CD4-positive, CD25-positive, alpha-beta regulatory T cell (primary cell): ENCODE results near the gene RALGAPB. TPM values are rescaled to one million over a fixed set of nuclear protein-coding genes. Genes with fewer than 3 reads are reported as not detected.
"Not testable (repeated sequence)": the region's sequence is repeated elsewhere in the genome, so short reads cannot be mapped to it uniquely, and the experiment has no call there.

Experiments
- ATAC-seq, 2 donors: fragments of 150-1000 bp; cut with Tn5 transposase; one replicate each; pipeline ENCODE4 v1.10.0; 2021; ENCODE audit warnings: low read depth in 2 of 2, moderate number of reproducible peaks in 2 of 2, moderate library complexity in 1 of 2
- DNase-seq, 3 donors: peaks; one replicate each; pipeline versions ENCODE4 v3.0.0 to v3.0.0-alpha.2; 2012 to 2022; ENCODE audit warnings: mixed read lengths in 1 of 3
- H3K27ac ChIP-seq: one replicate; pipeline ENCODE4 v1.7.0; 2013; ENCODE audit warnings: mild to moderate bottlenecking, low read length; ENCODE audit not compliant: insufficient read depth, poor library complexity, severe bottlenecking
- H3K27me3 ChIP-seq: one replicate; pipeline ENCODE4 v1.7.0; 2013; ENCODE audit warnings: low read length; ENCODE audit not compliant: control insufficient read depth, insufficient read depth
- H3K36me3 ChIP-seq: one replicate; pipeline ENCODE4 v1.7.0; 2013; ENCODE audit warnings: mild to moderate bottlenecking, low read length, moderate library complexity; ENCODE audit not compliant: control insufficient read depth, insufficient read depth
- H3K4me1 ChIP-seq: 2 replicates; pipeline ENCODE4 v1.7.0; 2013; ENCODE audit warnings: mild to moderate bottlenecking, low read length; ENCODE audit not compliant: insufficient read depth, control insufficient read depth, poor library complexity, severe bottlenecking
- H3K4me3 ChIP-seq: one replicate; pipeline ENCODE4 v1.7.0; 2013; ENCODE audit warnings: low read depth, mild to moderate bottlenecking, low read length, moderate library complexity
- H3K9me3 ChIP-seq, 2 experiments: 1 replicate in 1 of 2; 2 replicates in 1 of 2; pipeline ENCODE4 v1.7.0; 2013; ENCODE audit warnings: low read length in 2 of 2, mild to moderate bottlenecking in 1 of 2, moderate library complexity in 1 of 2; ENCODE audit not compliant: control insufficient read depth in 2 of 2
- H3K27ac Mint-ChIP-seq, 3 donors: one replicate each; pipeline ENCODE4 v1.8.0; 2020 to 2022; ENCODE audit warnings: mild to moderate bottlenecking in 3 of 3, mixed read lengths in 3 of 3, moderate library complexity in 2 of 3
- H3K27me3 Mint-ChIP-seq: one replicate; pipeline ENCODE4 v1.8.0; 2022; ENCODE audit warnings: mild to moderate bottlenecking, mixed read lengths
- H3K36me3 Mint-ChIP-seq: one replicate; pipeline ENCODE4 v1.8.0; 2020; ENCODE audit warnings: mixed read lengths
- H3K4me1 Mint-ChIP-seq, 4 donors: one replicate each; pipeline ENCODE4 v1.8.0; 2020 to 2022; ENCODE audit warnings: mixed read lengths in 4 of 4, mild to moderate bottlenecking in 1 of 4
- H3K4me3 Mint-ChIP-seq, 4 donors: one replicate each; pipeline ENCODE4 v1.8.0; 2020 to 2022; ENCODE audit warnings: mild to moderate bottlenecking in 4 of 4, mixed read lengths in 4 of 4, moderate library complexity in 3 of 4
- H3K9me3 Mint-ChIP-seq, 7 donors: one replicate each; pipeline ENCODE4 v1.8.0; 2020 to 2022; ENCODE audit warnings: mixed read lengths in 7 of 7, mild to moderate bottlenecking in 3 of 7, moderate library complexity in 2 of 7
- polyA plus RNA-seq, 4 donors: library from polyadenylated mRNA; unstranded; fragments of 300-500 nt; fragmentation: Illumina TruSeq; gene quantifications; one replicate each; pipeline ENCODE4 v1.2.3, GENCODE V29; 2021
- total RNA-seq: library from RNA; stranded (reverse); gene quantifications from one replicate; pipeline ENCODE4 v1.2.3, GENCODE V29; 2022

RALGAPB gene
- total and polyA plus RNA-seq, 5 donors from 2014 or later = 10.7 to 59.1 (median 11.1) TPM

GRCh38 chr20:38437796-38438195 is 34.8 kb upstream of the RALGAPB start:
- no peaks in the 10 kb centered on the region for H3K9me3 ChIP-seq

GRCh38 chr20:38441110-38441509 is 31.5 kb upstream of the RALGAPB start:
- H3K27ac Mint-ChIP-seq, ATAC-seq, H3K36me3 Mint-ChIP-seq: not testable (repeated sequence)

More at GRCh38 chr20:38437796-38438195, 34.8 kb upstream of the RALGAPB start:
- no peaks in the 10 kb centered on the region for H3K36me3 Mint-ChIP-seq
- peak overlapping the region in 2 of 4 donors; percentile 51 to 64 for H3K4me3 Mint-ChIP-seq
- H3K4me1 Mint-ChIP-seq = peaks cover 0 to 27% (median 14%) of the 10 kb centered on the region in 4 donors
- H3K27ac Mint-ChIP-seq = peak overlapping the region in 1 of 3 donors; percentile 21
- Histone ChIP-seq H3K27ac (no peak overlapping the region), H3K36me3 (peaks cover 8% of the 10 kb centered on the region), H3K4me3 (no peak overlapping the region), H3K27me3 (peaks cover 11% of the 10 kb centered on the region), H3K4me1 (peaks cover 17% of the 10 kb centered on the region)
- peaks cover 0 to 1% (median 0%) of the 10 kb centered on the region in 7 donors for H3K9me3 Mint-ChIP-seq
- no peak for DNase-seq
- H3K27me3 Mint-ChIP-seq = peaks cover 22% of the 10 kb centered on the region
- ATAC-seq = no peak

GRCh38 chr20:38441916-38442315 is 30.7 kb upstream of the RALGAPB start:
- Histone ChIP-seq H3K27me3 (peaks cover 11% of the 10 kb centered on the region), H3K9me3 (no peaks in the 10 kb centered on the region), H3K36me3 (no peaks in the 10 kb centered on the region), H3K27ac (no peak overlapping the region), H3K4me1 (peaks cover 12% of the 10 kb centered on the region), H3K4me3 (no peak overlapping the region)
- no peak for DNase-seq
- ATAC-seq = no peak
- no peak overlapping the region for H3K4me3 Mint-ChIP-seq
- peaks cover 0 to 11% (median 7%) of the 10 kb centered on the region in 4 donors for H3K4me1 Mint-ChIP-seq
- H3K9me3 Mint-ChIP-seq = peaks cover 0 to 2% (median 0%) of the 10 kb centered on the region in 7 donors
- H3K27ac Mint-ChIP-seq = no peak overlapping the region
- H3K27me3 Mint-ChIP-seq = peaks cover 21% of the 10 kb centered on the region
- no peaks in the 10 kb centered on the region for H3K36me3 Mint-ChIP-seq

More at GRCh38 chr20:38441110-38441509, 31.5 kb upstream of the RALGAPB start:
- H3K4me3 ChIP-seq, H3K9me3 Mint-ChIP-seq, H3K9me3 ChIP-seq, DNase-seq, H3K36me3 ChIP-seq, H3K4me1 ChIP-seq, H3K4me3 Mint-ChIP-seq, H3K4me1 Mint-ChIP-seq, H3K27ac ChIP-seq: not testable (repeated sequence)
- peaks cover 22% of the 10 kb centered on the region for H3K27me3 Mint-ChIP-seq
- peaks cover 11% of the 10 kb centered on the region for H3K27me3 ChIP-seq

- no peak for ATAC-seq
- H3K27me3 ChIP-seq = peaks cover 11% of the 10 kb centered on the region
- peak overlapping the region in 1 of 3 donors; percentile 92 for H3K27ac Mint-ChIP-seq
- no peaks in the 10 kb centered on the region for H3K9me3 ChIP-seq
- no peak overlapping the region for H3K4me3 ChIP-seq
- H3K27me3 Mint-ChIP-seq = peaks cover 11% of the 10 kb centered on the region
- no peak overlapping the region for H3K27ac ChIP-seq
- no peak for DNase-seq
- peaks cover 2 to 23% (median 7%) of the 10 kb centered on the region in 4 donors for H3K4me1 Mint-ChIP-seq
- peak overlapping the region in 1 of 4 donors; percentile 23 for H3K4me3 Mint-ChIP-seq
- H3K9me3 Mint-ChIP-seq = peaks cover 0 to 2% (median 0%) of the 10 kb centered on the region in 7 donors
- peaks cover 13% of the 10 kb centered on the region for H3K36me3 Mint-ChIP-seq
- peaks cover 5% of the 10 kb centered on the region for H3K36me3 ChIP-seq
- peaks cover 18% of the 10 kb centered on the region for H3K4me1 ChIP-seq
These were observed 27.3 kb upstream of the RALGAPB start for GRCh38 chr20:38445381-38445796.

- DNase-seq (no peak), ATAC-seq (peak in 1 of 2 donors; percentile 47)
- peaks cover 5% of the 10 kb centered on the region for H3K36me3 ChIP-seq
- peaks cover 0 to 2% (median 0%) of the 10 kb centered on the region in 7 donors for H3K9me3 Mint-ChIP-seq
- no peaks in the 10 kb centered on the region for H3K9me3 ChIP-seq
- peaks cover 11% of the 10 kb centered on the region for H3K27me3 Mint-ChIP-seq
- H3K27ac ChIP-seq = peak overlapping the region; percentile 72
- H3K4me3 Mint-ChIP-seq = peak overlapping the region; percentile 91 to 97 (median 93)
- peaks cover 2 to 23% (median 7%) of the 10 kb centered on the region in 4 donors for H3K4me1 Mint-ChIP-seq
- H3K27me3 ChIP-seq = peaks cover 8% of the 10 kb centered on the region
- peaks cover 18% of the 10 kb centered on the region for H3K36me3 Mint-ChIP-seq
- peaks cover 18% of the 10 kb centered on the region for H3K4me1 ChIP-seq
- H3K4me3 ChIP-seq = peak overlapping the region; percentile 77
- peak overlapping the region; percentile 54 to 92 (median 87) for H3K27ac Mint-ChIP-seq
These were observed 26.7 kb upstream of the RALGAPB start for GRCh38 chr20:38445901-38446425.

GRCh38 chr20:38446441-38447209 is 26.0 kb upstream of the RALGAPB start:
- Mint-ChIP-seq H3K36me3 (peaks cover 22% of the 10 kb centered on the region), H3K4me3 (peak overlapping the region; percentile 91 to 97 (median 93)), H3K9me3 (peaks cover 0 to 2% (median 0%) of the 10 kb centered on the region in 7 donors), H3K27me3 (peaks cover 11% of the 10 kb centered on the region), H3K27ac (peak overlapping the region; percentile 54 to 92 (median 87)), H3K4me1 (peaks cover 2 to 23% (median 7%) of the 10 kb centered on the region in 4 donors)
- H3K4me1 ChIP-seq = peaks cover 18% of the 10 kb centered on the region
- H3K27me3 ChIP-seq = peaks cover 7% of the 10 kb centered on the region
- H3K9me3 ChIP-seq = no peaks in the 10 kb centered on the region
- peak overlapping the region; percentile 77 for H3K4me3 ChIP-seq
- DNase-seq (peak; percentile 85 to 96 (median 91)), ATAC-seq (peak; percentile 96 to 98)
- H3K27ac ChIP-seq = peak overlapping the region; percentile 72
- peaks cover 5% of the 10 kb centered on the region for H3K36me3 ChIP-seq

- DNase-seq = no peak
- Mint-ChIP-seq H3K9me3 (peaks cover 0 to 2% (median 0%) of the 10 kb centered on the region in 7 donors), H3K27me3 (peaks cover 7% of the 10 kb centered on the region), H3K36me3 (peaks cover 25% of the 10 kb centered on the region), H3K4me1 (peaks cover 2 to 23% (median 7%) of the 10 kb centered on the region in 4 donors), H3K4me3 (peak overlapping the region; percentile 91 to 97 (median 93)), H3K27ac (peak overlapping the region in 2 of 3 donors; percentile 67 to 81)
- H3K4me1 ChIP-seq = peaks cover 18% of the 10 kb centered on the region
- H3K4me3 ChIP-seq = peak overlapping the region; percentile 24
- no peak overlapping the region for H3K27ac ChIP-seq
- no peaks in the 10 kb centered on the region for H3K9me3 ChIP-seq
- ATAC-seq = no peak
- H3K27me3 ChIP-seq = peaks cover under 1% of the 10 kb centered on the region
- peaks cover 5% of the 10 kb centered on the region for H3K36me3 ChIP-seq
These were observed 25.4 kb upstream of the RALGAPB start for GRCh38 chr20:38447251-38447661.
